GM23338 (cell line): ENCODE data around the gene TPM2. TPM values are rescaled to one million over a fixed set of nuclear protein-coding genes. Genes with fewer than 3 reads are reported as not detected.

Experiments
- ATAC-seq: fragments of 200-7000 bp; cut with Tn5 transposase; 3 replicates; pipeline ENCODE4 v1.9.1; 2020
- DNase-seq: peaks from one replicate; pipeline ENCODE4 v3.0.0-alpha.2; 2015; ENCODE audit warnings: low spot score
- H2AFZ ChIP-seq: fragments of 200-600 bp; sonication (generic); 2 replicates; pipeline ENCODE4 v1.8.0; 2016; ENCODE audit warnings: antibody characterized with exemption, mild to moderate bottlenecking, moderate library complexity
- H3F3A ChIP-seq: fragments of 200-600 bp; sonication (generic); replicated peaks from 2 replicates; pipeline ENCODE4 v1.8.0; 2017; ENCODE audit warnings: antibody characterized with exemption, mixed run types, low read depth
- H3K27ac ChIP-seq: fragments of 200-600 bp; sonication (generic); 2 replicates; pipeline ENCODE4 v1.6.1; 2016; ENCODE audit warnings: low read depth
- H3K27me3 ChIP-seq: fragments of 200-600 bp; sonication (generic); 2 replicates; pipeline ENCODE4 v1.8.0; 2016; ENCODE audit warnings: mild to moderate bottlenecking, mixed run types, moderate library complexity; ENCODE audit not compliant: insufficient read depth
- H3K36me3 ChIP-seq: fragments of 200-600 bp; sonication (generic); 2 replicates; pipeline ENCODE4 v1.8.0; 2016; ENCODE audit warnings: mild to moderate bottlenecking; ENCODE audit not compliant: insufficient read depth
- H3K4me1 ChIP-seq: fragments of 200-600 bp; sonication (generic); 2 replicates; pipeline ENCODE4 v1.8.0; 2016; ENCODE audit warnings: mild to moderate bottlenecking, moderate library complexity; ENCODE audit not compliant: insufficient read depth
- H3K4me2 ChIP-seq: fragments of 200-600 bp; sonication (generic); 2 replicates; pipeline ENCODE4 v1.7.1; 2017; ENCODE audit warnings: mixed run types
- H3K4me3 ChIP-seq: fragments of 200-600 bp; sonication (generic); 2 replicates; pipeline ENCODE4 v1.6.1; 2016; ENCODE audit warnings: mixed run types
- H3K79me2 ChIP-seq: fragments of 200-600 bp; sonication (generic); replicated peaks from 2 replicates; pipeline ENCODE4 v1.8.0; 2017; ENCODE audit warnings: mild to moderate bottlenecking; ENCODE audit not compliant: insufficient read depth
- H3K9me2 ChIP-seq: fragments of 200-600 bp; sonication (generic); 2 replicates; pipeline ENCODE4 v1.8.0; 2017; ENCODE audit not compliant: insufficient read depth
- H4K20me1 ChIP-seq: fragments of 200-600 bp; sonication (generic); replicated peaks from 2 replicates; pipeline ENCODE4 v1.8.0; 2017; ENCODE audit warnings: mild to moderate bottlenecking; ENCODE audit not compliant: insufficient read depth
- H3K27ac Mint-ChIP-seq: 2 replicates; pipeline ENCODE4 v1.8.0; 2020; ENCODE audit warnings: inconsistent platforms, mild to moderate bottlenecking, moderate library complexity, mixed read lengths
- H3K27me3 Mint-ChIP-seq: 3 replicates; pipeline ENCODE4 v1.8.0; 2022; ENCODE audit warnings: low read depth, mild to moderate bottlenecking, moderate library complexity, mixed read lengths, inconsistent platforms; ENCODE audit not compliant: insufficient read depth, poor library complexity
- H3K36me3 Mint-ChIP-seq: 3 replicates; pipeline ENCODE4 v1.8.0; 2021; ENCODE audit warnings: low read depth, mild to moderate bottlenecking, inconsistent platforms, moderate library complexity, mixed read lengths
- H3K4me1 Mint-ChIP-seq: 3 replicates; pipeline ENCODE4 v1.8.0; 2020; ENCODE audit warnings: mild to moderate bottlenecking, inconsistent platforms, mixed read lengths
- H3K4me3 Mint-ChIP-seq: 3 replicates; pipeline ENCODE4 v1.8.0; 2021; ENCODE audit warnings: moderate library complexity, mild to moderate bottlenecking, inconsistent platforms, mixed read lengths
- H3K9me3 Mint-ChIP-seq: 3 replicates; pipeline ENCODE4 v1.8.0; 2020; ENCODE audit warnings: moderate library complexity, mild to moderate bottlenecking, inconsistent platforms, mixed read lengths
- ETS1 ChIP-seq: IDR thresholded peaks from 2 replicates; pipeline ENCODE4 v1.6.1; 2016; ENCODE audit warnings: antibody characterized with exemption
- EZH2 ChIP-seq: fragments of 200-600 bp; sonication (generic); IDR thresholded peaks from one replicate; pipeline ENCODE4 v1.8.0; 2017; ENCODE audit warnings: antibody characterized with exemption, mild to moderate bottlenecking, low read depth; ENCODE audit not compliant: unreplicated experiment
- JUNB ChIP-seq: IDR thresholded peaks from one replicate; pipeline ENCODE4 v1.6.1; 2016; ENCODE audit warnings: antibody characterized with exemption; ENCODE audit not compliant: unreplicated experiment
- POLR2AphosphoS5 ChIP-seq: IDR thresholded peaks from 2 replicates; pipeline ENCODE4 v1.6.1; 2016; ENCODE audit warnings: antibody characterized with exemption, low read depth
- STAT1 ChIP-seq: IDR thresholded peaks from one replicate; pipeline ENCODE4 v1.6.1; 2016; ENCODE audit warnings: antibody characterized with exemption; ENCODE audit not compliant: unreplicated experiment
- ZNF114 ChIP-seq: fragments of 250-450 bp; sonication (Bioruptor Pico); IDR thresholded peaks from 2 replicates; pipeline ENCODE4 v1.5.0; 2020; ENCODE audit warnings: mild to moderate bottlenecking, moderate library complexity
- ZNF331 ChIP-seq: fragments of 250-450 bp; sonication (Bioruptor Pico); IDR thresholded peaks from 2 replicates; pipeline ENCODE4 v1.5.0; 2020; ENCODE audit warnings: low read depth, mild to moderate bottlenecking, moderate library complexity
- polyA plus RNA-seq: library from polyadenylated mRNA; unstranded; fragments of >200 nt; fragmentation: Nextera tagmentation; extraction: Ambion mirVana; gene quantifications from 2 replicates; pipeline ENCODE4 v1.2.1, GENCODE V29; 2016
- total RNA-seq: library from RNA; depleted of rRNA; stranded (reverse); fragments of >200 nt; shearing (Covaris generic); gene quantifications from 2 replicates; pipeline ENCODE4 v1.2.3, GENCODE V29; 2014
- TF ChIP-seq, protein P1 (sequence below), 2 experiments: fragments of 200-600 bp in 1 of 2; sonication (generic) in 1 of 2; conservative IDR thresholded peaks; 2 replicates each; pipeline versions ENCODE4 v1.5.1 to v1.6.1; 2016 to 2017; ENCODE audit warnings: antibody characterized with exemption in 2 of 2, low read depth in 2 of 2, mild to moderate bottlenecking in 2 of 2, moderate library complexity in 1 of 2
- TF ChIP-seq, protein P2 (sequence below): IDR thresholded peaks from one replicate; pipeline ENCODE4 v1.6.1; 2018; ENCODE audit warnings: antibody characterized with exemption; ENCODE audit not compliant: unreplicated experiment

TPM2 gene
- total and polyA plus RNA-seq, 2 experiments from 2014 or later = 116 to 488 TPM

DNA sequence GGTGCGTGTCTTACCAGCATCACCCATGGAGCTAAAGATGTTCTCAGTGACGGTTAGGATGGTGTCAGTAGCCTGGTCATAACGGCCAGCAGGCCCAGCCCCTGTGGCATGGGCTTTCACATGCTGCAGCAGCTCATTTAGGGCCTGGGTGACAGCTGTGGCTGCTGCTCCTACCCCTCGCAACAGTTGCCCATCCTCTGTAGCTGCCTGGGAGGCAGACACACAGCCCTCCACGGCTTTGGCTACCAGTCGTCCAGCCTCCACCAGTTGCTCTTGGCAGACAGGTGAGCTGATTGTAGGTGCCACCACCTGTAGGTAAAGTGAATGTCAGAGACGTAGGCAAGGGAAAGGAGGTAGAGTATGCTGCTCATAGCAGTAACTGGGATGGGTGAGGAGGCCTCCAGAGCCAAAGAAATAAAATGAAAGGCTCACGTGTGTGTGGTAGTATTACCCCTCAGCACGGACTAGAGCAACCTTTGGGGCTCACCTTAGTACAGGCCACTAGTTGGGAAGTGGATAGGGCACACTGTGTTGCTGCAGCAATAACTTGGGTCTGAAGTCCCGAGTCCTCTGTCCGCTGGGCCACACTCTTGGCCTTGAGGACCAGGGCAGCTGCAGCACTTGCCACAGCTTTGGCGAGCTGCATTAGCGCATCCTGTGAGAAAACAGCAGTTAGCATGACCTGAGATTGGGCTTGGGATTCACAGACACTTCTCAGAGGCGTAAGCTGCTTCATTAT is 27.6 kb upstream of the TPM2 start (continued):
- TF ChIP-seq ZNF331 (no peak), POLR2AphosphoS5 (no peak), EZH2 (no peak), ZNF114 (CRISPR knock-in tag) (no peak), ETS1 (no peak), JUNB (no peak), STAT1 (no peak)
- TF ChIP-seq, protein P1, sequence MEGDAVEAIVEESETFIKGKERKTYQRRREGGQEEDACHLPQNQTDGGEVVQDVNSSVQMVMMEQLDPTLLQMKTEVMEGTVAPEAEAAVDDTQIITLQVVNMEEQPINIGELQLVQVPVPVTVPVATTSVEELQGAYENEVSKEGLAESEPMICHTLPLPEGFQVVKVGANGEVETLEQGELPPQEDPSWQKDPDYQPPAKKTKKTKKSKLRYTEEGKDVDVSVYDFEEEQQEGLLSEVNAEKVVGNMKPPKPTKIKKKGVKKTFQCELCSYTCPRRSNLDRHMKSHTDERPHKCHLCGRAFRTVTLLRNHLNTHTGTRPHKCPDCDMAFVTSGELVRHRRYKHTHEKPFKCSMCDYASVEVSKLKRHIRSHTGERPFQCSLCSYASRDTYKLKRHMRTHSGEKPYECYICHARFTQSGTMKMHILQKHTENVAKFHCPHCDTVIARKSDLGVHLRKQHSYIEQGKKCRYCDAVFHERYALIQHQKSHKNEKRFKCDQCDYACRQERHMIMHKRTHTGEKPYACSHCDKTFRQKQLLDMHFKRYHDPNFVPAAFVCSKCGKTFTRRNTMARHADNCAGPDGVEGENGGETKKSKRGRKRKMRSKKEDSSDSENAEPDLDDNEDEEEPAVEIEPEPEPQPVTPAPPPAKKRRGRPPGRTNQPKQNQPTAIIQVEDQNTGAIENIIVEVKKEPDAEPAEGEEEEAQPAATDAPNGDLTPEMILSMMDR (conservative IDR thresholded peaks at IDR 0.05; ENCODE audit: low read depth in 2 of 2) = no peak

DNA sequence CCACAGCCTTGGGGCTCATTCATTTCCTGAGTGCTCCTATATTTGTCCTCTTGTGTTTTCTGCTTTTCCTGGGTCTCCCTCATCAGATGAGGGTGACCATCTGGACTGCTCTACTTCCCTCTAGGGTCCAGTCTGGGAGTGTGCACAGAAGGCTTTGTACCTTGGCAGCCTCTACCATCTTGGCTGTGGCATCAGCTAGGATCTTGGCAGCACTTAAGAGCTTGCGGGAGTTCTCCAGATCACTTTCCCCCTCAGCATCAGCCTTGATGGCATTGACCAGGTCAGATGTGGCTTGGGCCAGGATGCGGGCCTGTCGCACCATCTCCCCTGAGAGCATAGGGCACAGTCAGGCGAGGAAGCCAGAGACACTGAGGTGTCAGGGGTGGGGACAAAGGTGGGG is 26.5 kb upstream of the TPM2 start:
- H3K36me3 Mint-ChIP-seq = peaks cover 82% of the 10 kb centered on the region

More for the DNA sequence above, 26.5 kb upstream of the TPM2 start:
- Histone ChIP-seq H3K4me3 (no peak overlapping the region), H3F3A (0 out of 2 replicates have a peak, but pooled peaks cover 3% of the 10 kb centered on the region), H3K4me2 (no peak overlapping the region), H3K79me2 (no peaks in the 10 kb centered on the region), H3K27me3 (no peaks in the 10 kb centered on the region), H3K36me3 (peaks cover 61% of the 10 kb centered on the region), H3K27ac (no peak overlapping the region), H3K9me2 (no peaks in the 10 kb centered on the region), H2AFZ (no peak overlapping the region), H3K4me1 (no peaks in the 10 kb centered on the region), H4K20me1 (peaks cover 6% of the 10 kb centered on the region)
- H3K9me3 Mint-ChIP-seq = no peaks in the 10 kb centered on the region
- H3K27ac Mint-ChIP-seq = no peak overlapping the region
- DNase-seq = no peak
- H3K4me1 Mint-ChIP-seq = peaks cover 4% of the 10 kb centered on the region; the same call in 2 of the 3 replicates
- TF ChIP-seq EZH2 = no peak
- TF ChIP-seq, protein P2, sequence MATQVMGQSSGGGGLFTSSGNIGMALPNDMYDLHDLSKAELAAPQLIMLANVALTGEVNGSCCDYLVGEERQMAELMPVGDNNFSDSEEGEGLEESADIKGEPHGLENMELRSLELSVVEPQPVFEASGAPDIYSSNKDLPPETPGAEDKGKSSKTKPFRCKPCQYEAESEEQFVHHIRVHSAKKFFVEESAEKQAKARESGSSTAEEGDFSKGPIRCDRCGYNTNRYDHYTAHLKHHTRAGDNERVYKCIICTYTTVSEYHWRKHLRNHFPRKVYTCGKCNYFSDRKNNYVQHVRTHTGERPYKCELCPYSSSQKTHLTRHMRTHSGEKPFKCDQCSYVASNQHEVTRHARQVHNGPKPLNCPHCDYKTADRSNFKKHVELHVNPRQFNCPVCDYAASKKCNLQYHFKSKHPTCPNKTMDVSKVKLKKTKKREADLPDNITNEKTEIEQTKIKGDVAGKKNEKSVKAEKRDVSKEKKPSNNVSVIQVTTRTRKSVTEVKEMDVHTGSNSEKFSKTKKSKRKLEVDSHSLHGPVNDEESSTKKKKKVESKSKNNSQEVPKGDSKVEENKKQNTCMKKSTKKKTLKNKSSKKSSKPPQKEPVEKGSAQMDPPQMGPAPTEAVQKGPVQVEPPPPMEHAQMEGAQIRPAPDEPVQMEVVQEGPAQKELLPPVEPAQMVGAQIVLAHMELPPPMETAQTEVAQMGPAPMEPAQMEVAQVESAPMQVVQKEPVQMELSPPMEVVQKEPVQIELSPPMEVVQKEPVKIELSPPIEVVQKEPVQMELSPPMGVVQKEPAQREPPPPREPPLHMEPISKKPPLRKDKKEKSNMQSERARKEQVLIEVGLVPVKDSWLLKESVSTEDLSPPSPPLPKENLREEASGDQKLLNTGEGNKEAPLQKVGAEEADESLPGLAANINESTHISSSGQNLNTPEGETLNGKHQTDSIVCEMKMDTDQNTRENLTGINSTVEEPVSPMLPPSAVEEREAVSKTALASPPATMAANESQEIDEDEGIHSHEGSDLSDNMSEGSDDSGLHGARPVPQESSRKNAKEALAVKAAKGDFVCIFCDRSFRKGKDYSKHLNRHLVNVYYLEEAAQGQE = no peak
- TF ChIP-seq JUNB = no peak
- no peak for ATAC-seq
- no peak overlapping the region for H3K4me3 Mint-ChIP-seq
- H3K27me3 Mint-ChIP-seq = peaks cover 4% of the 10 kb centered on the region
